Ammon's horn (tissue), 1 donor: Measurements from ENCODE around the gene TCEANC.
"Not testable (repeated sequence)": the region's sequence is repeated elsewhere in the genome, so short reads cannot be mapped to it uniquely, and the experiment has no call there.

Experiments used
- DNase-seq: peaks from one replicate; pipeline ENCODE4 v3.0.0-alpha.2; 2016; ENCODE audit warnings: low spot score

The TCEANC gene

DNA sequence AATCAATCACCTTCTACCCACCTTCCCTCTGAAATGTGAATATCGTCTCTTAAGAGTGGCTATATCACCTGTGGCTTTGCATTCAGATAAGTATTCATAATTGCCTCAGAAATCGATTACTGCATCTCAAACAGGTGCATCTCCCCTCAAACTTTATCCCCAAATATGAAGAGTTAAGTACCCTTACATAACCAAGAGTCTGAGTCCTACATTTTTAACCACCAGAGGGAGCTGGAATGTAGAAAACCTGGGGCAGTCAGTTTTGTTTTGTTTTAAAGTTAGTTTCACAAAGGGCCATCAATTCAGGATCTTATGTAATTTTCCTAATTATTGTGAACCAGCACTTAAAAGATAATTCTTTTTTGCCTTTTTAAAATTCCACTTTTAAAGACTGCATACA lies 5.7 kb downstream of the TCEANC start:
- no peak for DNase-seq

DNA sequence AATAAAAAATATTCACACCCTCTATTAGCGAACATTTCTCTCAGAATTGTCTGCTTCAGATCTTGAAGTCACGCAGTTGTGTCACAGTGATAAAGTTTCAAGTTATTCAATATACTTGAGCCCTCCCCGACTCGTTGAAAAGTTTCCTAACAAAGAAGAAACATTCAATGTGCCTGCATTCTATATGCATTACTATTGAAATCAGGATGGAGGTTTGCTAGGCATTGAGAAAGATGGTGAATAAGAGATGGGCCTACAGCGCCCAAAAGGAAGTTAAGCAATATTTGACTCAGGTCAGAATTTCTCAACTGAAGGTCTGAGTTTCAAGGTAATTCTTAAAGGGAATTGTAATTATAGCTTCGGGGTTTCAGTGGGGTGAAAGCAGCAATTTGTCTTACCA lies 6.1 kb downstream of the TCEANC start:
- no peak for DNase-seq

DNA sequence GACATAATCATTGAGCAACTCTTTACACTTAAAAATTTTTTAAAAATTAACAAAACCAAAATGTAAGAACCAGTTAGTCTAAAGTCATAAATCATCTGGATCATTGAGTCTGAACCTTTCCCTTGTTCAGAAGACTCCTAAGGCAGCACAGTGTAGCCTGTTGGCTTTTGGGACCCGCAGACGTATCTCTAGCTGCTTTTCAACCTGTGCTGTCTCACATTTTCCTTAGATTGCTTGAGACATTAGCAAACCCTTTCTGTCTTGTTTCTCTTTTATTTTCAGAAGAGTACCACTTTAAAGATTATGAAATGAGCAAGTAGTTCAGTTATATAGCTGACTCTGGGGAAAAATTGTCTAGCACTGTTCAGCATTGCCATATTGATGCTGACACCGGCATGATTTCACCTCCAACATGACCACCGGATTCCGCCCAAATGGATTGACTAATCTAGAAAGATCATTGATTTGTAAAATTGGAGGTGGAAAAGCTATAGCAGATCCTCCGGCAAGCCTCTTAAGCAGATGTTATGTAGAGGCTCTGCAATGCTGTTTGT lies 8.9 kb downstream of the TCEANC start:
- DNase-seq, result no peak

DNA sequence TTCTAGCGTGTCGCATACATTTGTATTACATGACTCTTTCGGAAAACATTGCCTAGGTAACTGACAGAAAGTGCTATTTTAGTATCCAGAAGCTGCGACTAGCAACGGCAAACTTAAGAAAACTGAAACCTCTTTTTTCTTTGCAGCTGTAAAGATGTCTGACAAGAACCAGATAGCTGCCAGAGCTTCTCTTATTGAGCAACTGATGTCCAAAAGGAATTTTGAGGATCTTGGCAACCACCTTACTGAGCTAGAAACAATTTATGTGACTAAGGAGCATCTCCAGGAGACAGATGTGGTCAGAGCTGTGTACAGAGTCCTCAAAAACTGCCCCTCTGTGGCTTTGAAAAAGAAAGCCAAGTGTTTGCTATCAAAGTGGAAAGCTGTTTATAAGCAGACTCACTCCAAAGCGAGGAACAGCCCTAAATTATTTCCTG lies 9.4 kb downstream of the TCEANC start:
- no peak for DNase-seq

DNA sequence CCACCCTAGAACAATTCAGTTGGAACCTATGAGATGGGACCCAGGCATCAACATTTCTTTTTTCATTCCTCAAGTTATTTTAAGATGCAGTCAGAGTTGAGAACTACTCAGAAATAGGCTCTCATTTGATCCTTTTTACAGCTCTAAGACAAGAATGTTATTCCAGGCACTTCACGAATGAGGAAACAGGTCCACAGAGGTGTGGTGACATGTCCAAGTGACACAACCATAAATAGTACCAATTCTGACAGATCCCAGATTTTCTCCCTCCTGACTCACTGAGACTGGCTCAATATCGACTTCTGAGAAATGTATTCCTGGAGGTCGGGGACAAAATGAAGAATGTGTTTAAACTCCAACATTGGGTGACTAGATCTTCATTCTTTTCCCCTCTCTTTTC lies 11.1 kb downstream of the TCEANC start:
- DNase-seq, result no peak

DNA sequence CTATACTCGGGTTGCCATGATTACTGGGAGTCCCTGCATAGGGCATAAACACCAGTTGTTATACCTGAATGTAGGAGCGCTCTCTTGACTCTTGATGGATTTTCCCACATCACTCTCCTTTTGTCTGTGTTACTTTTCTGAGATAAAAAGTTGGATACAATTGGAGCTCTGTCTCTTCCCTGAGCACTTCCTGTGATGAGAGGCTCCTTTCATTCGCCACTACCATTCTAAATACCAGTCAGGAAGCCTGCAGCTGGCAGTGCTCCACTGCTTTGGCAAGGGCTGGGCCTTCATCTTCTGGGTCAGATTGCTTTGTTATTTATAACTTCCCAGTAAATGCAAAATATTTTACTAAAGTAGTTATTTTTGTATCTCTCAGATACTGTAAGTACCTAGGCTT lies 13.9 kb downstream of the TCEANC start:
- DNase-seq, result peak; percentile 77

DNA sequence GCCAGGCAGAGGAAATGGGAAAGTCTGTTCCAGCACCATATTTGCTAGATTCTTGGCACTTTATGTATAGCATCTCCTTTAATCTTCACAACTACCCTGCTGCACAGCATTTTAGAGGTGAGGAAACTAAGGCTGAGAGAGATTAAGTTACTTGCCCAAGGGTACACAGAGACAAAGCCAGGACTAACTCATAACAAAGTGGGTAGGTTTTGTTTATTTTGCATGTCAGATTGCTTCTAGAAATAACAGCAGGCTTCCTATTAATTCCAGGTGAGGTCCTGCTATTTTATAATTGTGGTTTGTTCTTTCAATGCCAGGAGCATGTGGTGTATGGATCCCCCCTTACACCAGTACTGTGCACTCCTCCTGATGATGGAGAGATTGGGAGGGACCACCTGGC lies 15.0 kb downstream of the TCEANC start:
- DNase-seq, result no peak

DNA sequence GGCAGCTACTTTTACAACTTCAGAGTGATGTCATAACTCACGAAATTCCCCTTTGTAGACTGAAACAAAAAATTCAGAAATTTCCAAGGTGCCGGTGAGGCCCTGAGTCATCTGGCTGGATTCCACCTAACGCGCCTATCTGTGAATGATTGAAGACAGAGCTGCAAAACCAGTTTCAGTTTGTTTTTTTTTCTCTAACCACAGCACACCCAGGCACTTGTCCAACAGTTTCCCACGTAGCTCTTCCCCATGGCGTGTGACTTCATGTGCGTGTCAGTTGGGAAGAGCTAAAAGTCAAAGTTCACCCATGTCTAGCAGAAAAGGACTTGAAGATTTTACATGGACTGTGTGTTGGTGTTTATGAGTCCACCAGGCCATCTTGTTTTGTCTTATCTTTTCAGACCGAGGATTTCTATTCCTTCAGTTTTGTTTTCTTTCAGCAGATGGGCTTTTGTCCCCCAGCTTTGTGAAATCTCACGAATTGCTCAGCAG lies 16.4 kb downstream of the TCEANC start:
- DNase-seq, result no peak

DNA sequence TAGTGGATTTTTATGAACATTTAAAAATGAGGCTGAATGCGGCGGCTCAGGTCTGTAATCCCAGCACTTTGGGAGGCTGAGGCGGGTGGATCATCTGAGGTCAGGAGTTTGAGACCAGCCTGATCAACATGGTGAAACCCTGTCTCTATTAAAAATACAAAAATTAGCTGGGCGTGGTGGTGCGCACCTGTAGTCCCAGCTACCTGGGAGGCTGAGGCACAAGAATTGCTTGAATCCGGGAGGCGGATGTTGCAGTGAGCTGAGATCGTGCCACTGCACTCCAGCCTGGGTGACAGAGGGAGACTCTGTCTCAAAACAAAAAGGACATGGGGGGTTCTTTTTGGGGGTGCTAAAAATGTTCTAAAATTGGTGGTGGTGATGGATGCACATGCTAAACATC lies 16.8 kb downstream of the TCEANC start:
- not testable (repeated sequence) for DNase-seq

DNA sequence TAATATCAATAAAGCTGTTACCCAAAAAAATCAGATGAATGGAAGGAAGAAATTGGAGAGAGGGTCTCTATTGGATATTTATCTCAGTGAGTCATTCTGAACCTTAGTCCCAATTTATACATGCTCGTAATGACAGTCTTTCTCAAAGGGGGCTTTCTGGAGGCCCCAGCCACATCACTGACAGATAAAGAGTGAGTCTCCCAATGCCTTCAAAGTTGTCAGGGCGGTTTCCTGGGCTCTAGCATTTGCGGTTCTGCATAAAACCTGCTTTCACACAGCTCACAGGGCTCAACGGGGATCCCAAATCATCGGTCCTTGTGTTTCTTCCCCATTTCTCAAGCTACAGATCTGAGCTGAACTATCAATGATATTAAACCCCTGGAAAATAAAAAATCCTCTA lies 17.3 kb downstream of the TCEANC start:
- no peak for DNase-seq

DNA sequence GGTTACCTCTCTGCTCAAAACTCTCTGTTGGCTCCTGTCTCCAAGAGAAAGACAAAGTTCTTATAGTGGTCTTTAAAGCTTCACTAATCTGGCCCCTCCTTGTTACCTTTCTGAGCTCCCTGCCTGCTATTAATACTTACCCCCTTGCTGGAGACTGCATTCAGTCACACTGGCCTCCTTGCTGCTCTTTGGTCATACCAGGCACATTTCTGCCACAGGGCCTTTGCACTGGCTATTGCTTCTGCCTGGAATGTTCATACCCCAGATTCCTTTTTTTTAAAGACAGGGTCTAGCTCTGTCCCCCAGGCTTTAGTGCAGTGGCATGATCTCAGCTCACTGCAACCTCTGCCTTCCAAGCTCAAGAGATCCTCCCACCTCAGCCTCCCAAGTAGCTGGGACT lies 20.1 kb downstream of the TCEANC start:
- DNase-seq, result no peak

DNA sequence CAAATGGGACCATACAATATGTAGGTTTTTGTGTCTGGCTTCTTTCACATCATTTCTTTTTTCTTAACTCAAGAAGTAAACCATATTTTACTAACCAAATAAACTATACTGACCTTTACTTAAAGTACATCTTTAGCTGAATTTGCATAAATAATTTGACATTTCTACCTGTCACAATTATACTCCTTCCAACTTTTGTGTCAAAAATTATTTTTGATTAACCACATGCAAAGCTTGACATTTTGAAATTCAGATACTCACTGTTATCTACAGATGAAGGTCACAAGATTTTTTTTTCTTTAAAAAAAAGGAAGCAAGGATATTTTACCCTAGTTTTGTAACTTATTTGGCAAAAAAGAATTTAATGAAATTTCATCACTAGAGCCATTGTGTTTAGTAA lies 23.9 kb downstream of the TCEANC start:
- no peak for DNase-seq

DNA sequence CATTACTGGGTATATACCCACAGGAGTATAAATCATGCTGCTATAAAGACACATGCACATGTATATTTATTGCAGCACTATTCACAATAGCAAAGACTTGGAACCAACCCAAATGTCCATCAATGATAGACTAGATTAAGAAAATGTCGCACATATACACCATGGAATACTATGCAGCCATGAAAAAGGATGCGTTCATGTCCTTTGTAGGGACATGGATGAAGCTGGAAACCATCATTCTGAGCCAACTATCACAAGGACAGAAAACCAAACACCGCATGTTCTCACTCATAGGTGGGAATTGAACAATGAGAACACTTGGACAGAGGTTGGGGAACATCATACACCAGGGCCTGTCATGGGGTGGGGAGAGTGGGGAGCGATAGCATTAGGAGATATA lies 26.8 kb downstream of the TCEANC start:
- DNase-seq, result not testable (repeated sequence)

DNA sequence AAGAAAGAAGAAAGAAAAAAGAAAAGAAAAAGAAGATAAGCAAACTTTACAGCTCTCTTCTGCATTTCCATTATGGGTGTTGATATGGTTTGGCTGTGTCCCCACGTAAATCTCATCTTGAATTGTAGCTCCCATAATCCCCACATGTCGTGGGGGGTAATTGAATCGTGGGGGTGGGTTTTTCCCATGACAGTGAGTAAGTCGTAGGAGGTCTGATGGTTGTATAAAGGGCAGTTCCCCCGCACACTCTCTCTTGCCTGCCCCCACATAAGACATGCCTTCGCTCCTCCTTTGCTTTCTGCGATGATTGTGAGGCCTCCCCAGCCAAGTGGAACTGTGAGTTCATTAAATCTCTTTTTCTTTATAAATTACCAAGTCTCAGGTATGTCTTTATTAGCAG lies 28.7 kb downstream of the TCEANC start:
- DNase-seq, result no peak

DNA sequence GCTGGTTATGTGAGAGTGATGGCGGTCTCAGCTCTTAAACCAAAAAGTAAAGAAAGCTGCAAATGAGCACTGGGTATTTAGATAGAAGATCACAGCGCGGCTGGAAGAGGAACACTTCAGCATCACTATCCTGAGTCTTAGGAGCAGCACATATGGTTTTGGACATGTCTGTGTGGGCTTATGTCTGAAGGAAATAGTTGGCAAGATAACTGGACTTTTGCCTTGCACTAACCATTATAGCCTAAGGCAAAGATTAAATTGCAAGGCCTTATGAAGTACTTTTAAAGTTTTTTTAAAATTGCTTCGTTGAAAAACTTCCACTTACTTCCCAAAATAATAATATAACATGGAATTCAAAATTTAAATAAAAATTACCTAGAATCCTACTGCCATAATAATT lies 31.4 kb downstream of the TCEANC start:
- no peak for DNase-seq

DNA sequence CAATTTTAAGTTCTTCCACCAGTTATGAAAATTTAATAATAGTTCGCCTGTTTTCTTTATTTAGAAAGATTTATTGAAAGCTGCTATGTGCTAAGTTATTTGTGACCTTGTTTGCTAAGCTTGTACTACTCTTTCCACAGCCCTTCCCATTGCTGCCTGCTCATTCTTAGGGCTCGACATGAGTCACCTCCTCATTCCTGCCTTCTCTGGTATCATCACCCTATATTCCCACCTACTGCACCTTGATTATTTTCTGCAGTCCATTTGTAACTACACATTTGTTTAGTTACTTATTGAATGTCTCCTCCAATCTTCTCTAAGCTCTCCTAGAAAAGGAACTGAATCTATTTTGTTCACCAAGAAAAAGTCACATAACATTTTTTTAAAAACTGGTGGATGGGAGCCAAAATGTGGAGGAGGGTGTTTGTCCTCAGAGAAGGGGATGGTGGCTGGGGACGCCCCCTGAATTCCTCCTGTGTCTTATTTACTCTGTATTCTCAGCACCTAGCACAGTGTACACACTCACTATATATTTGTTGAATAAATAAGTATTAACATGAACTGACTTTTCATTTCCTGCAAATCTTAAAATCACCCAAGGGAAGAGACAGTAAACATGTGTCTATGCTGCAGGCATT lies 32.3 kb downstream of the TCEANC start:
- DNase-seq, result no peak

DNA sequence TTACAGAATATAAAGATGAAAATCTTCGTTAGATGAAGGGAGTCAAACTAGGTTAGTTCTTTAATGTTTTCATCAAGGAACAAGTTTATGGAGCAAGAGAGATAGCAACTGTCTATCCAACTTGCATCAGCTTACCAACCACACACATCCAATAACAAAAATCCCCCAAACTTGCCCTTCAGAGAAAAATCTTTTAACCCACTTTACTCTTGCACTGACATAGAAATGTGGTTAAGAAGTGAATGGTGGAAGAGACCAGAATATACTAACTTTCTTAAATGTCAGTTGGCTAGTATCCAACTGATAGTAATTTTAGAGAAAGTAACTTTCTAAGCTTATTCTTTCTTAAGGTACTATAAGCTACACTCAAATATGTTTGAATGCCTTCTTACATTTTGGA lies 34.3 kb downstream of the TCEANC start:
- no peak for DNase-seq

DNA sequence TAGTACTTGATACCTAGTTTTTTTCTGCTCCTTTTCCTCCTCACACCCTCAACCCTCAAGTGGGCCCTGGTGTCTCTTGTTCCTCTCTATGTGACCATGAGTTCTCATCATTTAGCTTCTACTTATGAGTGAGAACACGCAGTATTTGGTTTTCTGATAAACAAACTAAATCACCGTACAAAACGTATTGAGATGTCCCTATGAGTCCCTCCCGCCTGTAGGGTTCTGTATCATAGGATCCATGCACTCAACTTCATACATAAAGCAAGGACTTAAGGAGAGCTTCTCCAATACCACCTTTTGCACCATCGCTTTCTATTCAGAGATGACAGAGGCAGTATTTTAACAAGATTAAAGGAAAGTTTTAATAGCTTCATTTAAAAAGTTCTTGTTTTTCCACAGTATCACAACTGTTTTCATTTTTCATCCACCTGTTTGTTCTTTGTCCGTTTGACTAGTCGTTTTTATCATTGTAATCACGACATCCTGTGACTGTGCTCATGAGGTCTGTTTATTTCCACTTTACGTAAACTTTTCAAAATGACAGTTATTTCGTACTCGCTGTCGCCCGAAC lies 35.5 kb downstream of the TCEANC start:
- no peak for DNase-seq

DNA sequence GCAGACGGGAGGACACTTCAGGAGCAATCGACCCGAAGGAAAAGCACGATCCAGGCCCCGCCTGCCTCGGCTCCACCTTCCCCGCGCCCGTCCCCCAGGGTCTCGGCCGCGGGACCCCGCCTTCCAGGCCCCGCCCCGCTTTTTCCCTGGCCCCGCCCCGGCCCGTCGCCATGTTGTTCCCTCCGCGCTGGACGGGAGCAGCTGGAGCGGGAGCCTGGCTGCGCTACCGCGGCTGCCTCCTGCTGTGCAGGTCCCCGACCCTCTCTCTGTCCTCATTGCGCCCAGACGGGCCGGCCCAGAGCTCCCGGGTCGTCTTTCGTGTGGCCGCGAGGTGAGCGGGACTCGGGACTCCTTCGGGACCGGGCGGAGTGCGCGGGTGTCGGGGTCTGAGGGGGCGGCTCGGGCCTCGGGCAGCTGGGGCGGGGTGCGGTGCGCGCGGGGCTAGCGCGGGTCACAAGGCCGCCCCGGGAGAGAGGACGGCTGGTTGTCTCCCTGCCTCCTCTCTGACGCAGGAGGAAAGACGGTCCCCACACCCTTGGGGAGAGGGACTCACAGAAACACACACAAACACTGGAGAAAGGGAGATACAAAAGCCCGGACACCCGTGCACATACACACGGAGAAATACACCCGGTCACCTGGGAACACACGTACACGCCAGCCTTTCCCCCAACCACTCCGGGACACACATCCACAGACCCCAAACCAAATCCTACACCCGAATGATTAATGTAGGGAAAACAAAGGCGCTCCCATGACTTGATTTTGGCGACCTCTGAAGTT lies 36.2 kb downstream of the TCEANC start, which contains the start of gene RAB9A:
TSS of gene RAB9A (plus strand) at position 171 of the 783 bp plus-strand sequence. CDS start 19,619 bp downstream, outside the sequence.
- peak; percentile 78 for DNase-seq

DNA sequence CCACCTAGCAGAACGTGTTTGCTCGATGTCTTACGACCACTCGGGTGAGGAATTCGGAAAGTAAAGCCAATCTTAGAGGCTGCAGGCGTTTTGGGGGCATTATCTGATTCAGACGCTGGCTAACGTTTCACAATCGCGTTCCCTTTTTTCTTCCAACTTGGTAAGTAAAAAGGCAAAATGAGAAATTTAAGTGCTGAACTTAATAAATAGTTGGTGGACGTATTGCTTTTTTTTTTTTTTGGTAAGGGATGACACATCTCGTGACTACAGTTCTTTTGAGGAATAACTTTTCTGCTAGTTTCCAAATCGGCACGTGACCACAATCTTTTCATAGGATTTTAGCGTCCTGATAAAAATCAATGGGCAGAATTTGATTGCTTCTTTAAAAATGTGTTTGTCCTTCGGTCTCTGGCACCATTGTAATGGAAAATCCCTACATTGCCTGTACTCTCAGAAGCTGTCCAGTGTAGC lies 36.8 kb downstream of the TCEANC start:
- no peak for DNase-seq

DNA sequence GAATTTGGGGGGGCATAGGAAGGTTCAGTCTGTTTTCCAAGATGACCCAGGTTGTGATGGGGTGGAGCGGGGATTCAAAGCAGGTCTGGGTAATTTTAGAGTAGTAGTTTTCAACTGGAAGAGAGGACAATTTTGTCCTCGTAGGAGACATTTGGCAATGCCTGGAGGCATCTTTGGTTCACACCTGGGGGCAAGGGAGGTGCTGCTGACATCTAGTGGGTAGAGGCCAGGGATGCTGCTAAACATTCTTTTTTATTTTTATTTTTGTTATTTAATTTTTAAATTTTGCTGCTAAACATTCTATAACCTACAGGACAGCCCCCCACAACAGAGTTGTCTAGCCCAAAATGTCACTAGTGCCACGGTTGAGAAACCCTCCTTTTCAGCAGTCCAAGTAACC lies 37.9 kb downstream of the TCEANC start:
- DNase-seq, result no peak

DNA sequence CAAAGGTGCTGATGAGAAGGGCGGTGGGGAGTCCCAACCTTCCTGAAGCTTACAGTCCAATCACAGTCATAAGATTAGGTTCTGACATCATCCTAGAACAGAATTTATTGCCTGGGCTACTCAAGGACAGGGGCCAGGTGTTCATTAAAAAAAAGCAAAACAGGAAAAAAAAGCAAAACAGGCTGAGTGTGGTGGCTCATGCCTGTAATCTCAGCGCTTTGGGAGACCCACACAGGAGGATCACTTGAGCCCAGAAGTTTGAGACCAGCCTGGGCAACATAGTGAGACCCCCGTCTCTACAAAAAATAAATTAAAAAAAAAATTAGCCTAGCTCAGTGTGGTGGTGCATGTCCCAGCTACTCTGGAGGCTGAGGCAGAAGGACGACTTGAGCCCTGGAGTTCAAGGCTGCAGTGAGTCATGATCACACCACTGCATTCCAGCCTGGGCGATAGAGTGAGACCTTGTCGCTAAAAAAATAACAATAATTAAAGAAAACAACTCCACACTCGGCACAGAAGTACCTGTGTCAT lies 39.0 kb downstream of the TCEANC start:
- DNase-seq, result no peak
